Ishikawa (cell line): Measurements from ENCODE around the gene TTC8.

Experiments used
- CEBPB ChIP-seq: IDR thresholded peaks from 2 replicates; pipeline ENCODE4 v1.6.1; 2012
- CREB1 ChIP-seq: IDR thresholded peaks from 2 replicates; pipeline ENCODE4 v1.6.1; 2012; ENCODE audit warnings: low read depth
- EGR1 ChIP-seq: IDR thresholded peaks from 2 replicates; pipeline ENCODE4 v1.6.1; 2012
- EP300 ChIP-seq: IDR thresholded peaks from 2 replicates; pipeline ENCODE4 v1.6.1; 2012; ENCODE audit warnings: borderline replicate concordance
- FOXM1 ChIP-seq: IDR thresholded peaks from 2 replicates; pipeline ENCODE4 v1.6.1; 2012; ENCODE audit warnings: low read depth, borderline replicate concordance
- MAX ChIP-seq: IDR thresholded peaks from 2 replicates; pipeline ENCODE4 v1.6.1; 2012
- NFIC ChIP-seq: IDR thresholded peaks from 2 replicates; pipeline ENCODE4 v1.6.1; 2012
- RAD21 ChIP-seq: IDR thresholded peaks from 2 replicates; pipeline ENCODE4 v1.6.1; 2012; ENCODE audit warnings: low read depth
- REST ChIP-seq: IDR thresholded peaks from 2 replicates; pipeline ENCODE4 v1.6.1; 2012; ENCODE audit warnings: low read depth, mild to moderate bottlenecking
- TAF1 ChIP-seq: IDR thresholded peaks from 2 replicates; pipeline ENCODE4 v1.6.1; 2012; ENCODE audit warnings: low read depth, mild to moderate bottlenecking
- TCF12 ChIP-seq: IDR thresholded peaks from 2 replicates; pipeline ENCODE4 v1.6.1; 2012; ENCODE audit warnings: low read depth
- TEAD4 ChIP-seq: IDR thresholded peaks from 2 replicates; pipeline ENCODE4 v1.6.1; 2012
- YY1 ChIP-seq: IDR thresholded peaks from 2 replicates; pipeline ENCODE4 v1.6.1; 2012; ENCODE audit warnings: low read depth
- ZBTB7A ChIP-seq: IDR thresholded peaks from 2 replicates; pipeline ENCODE4 v1.6.1; 2012; ENCODE audit warnings: low read depth
- TF ChIP-seq, protein P1 (sequence below): IDR thresholded peaks from 2 replicates; pipeline ENCODE4 v1.6.1; 2012

The TTC8 gene

GRCh38 chr14:88823968-88824313, 510 bp upstream of the TTC8 start:
- no peak for TF ChIP-seq TCF12
- no peak for TF ChIP-seq FOXM1
- TF ChIP-seq TEAD4 = no peak
- no peak for TF ChIP-seq MAX
- TF ChIP-seq CREB1 = no peak
- TF ChIP-seq ZBTB7A = no peak
- no peak for TF ChIP-seq TAF1
- no peak for TF ChIP-seq RAD21
- TF ChIP-seq EP300 = no peak

- TF ChIP-seq TEAD4 (no peak), CEBPB (no peak), NFIC (no peak), MAX (no peak), RAD21 (no peak), TAF1 (no peak)
Observed at GRCh38 chr14:88825078-88825458, 617 bp downstream of the TTC8 start.

GRCh38 chr14:88825503-88825902, 1.1 kb downstream of the TTC8 start:
- TF ChIP-seq MAX (no peak), TCF12 (no peak), RAD21 (no peak), YY1 (no peak), REST (no peak), CREB1 (no peak), TEAD4 (no peak), EGR1 (no peak), CEBPB (no peak), TAF1 (no peak), EP300 (no peak), FOXM1 (no peak), ZBTB7A (no peak), NFIC (no peak)
- TF ChIP-seq, protein P1, sequence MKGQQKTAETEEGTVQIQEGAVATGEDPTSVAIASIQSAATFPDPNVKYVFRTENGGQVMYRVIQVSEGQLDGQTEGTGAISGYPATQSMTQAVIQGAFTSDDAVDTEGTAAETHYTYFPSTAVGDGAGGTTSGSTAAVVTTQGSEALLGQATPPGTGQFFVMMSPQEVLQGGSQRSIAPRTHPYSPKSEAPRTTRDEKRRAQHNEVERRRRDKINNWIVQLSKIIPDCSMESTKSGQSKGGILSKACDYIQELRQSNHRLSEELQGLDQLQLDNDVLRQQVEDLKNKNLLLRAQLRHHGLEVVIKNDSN = no peak

GRCh38 chr14:88829188-88829587, 4.7 kb downstream of the TTC8 start:
- TF ChIP-seq ZBTB7A = no peak
- no peak for TF ChIP-seq REST
- TF ChIP-seq, protein P1 = no peak
- no peak for TF ChIP-seq CEBPB
- no peak for TF ChIP-seq EP300
- TF ChIP-seq CREB1 = no peak
- no peak for TF ChIP-seq FOXM1
- no peak for TF ChIP-seq EGR1
- TF ChIP-seq NFIC = no peak
- no peak for TF ChIP-seq TAF1
- TF ChIP-seq TEAD4 = no peak
- no peak for TF ChIP-seq MAX
- no peak for TF ChIP-seq RAD21
- TF ChIP-seq TCF12 = no peak

GRCh38 chr14:88829685-88830302, 5.3 kb downstream of the TTC8 start:
- no peak for TF ChIP-seq TCF12
- TF ChIP-seq, protein P1 = no peak

DNA sequence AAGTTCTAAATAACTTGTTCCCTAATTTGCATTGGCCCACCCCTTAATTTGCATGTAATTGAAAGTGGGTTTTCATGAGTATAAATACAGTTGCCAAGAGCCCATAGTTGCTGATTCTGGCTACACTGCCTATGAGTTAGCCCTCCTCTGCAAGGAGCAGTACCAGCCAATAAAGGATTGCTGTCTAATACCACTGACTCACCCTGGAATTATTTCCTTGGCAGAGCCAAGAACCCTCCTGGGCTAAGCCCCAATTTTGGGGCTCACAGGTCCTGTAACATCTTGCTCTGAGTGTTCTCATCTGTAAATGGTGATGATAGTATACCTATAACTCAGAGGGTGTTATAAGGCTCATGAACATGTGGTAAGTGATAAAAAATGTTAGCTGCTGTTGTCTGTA, 6.8 kb downstream of the TTC8 start:
- no peak for TF ChIP-seq YY1
- TF ChIP-seq NFIC = peak; percentile 25; the same call in 1 of the 2 replicates
